ENCODE measurements around the gene GRK1. TPM values are rescaled to one million over a fixed set of nuclear protein-coding genes. Genes with fewer than 3 reads are reported as not detected.
"Not testable (repeated sequence)": the region's sequence is repeated elsewhere in the genome, so short reads cannot be mapped to it uniquely, and the experiment has no call there.

GRK1 gene
- total and polyA plus RNA-seq, 2 donors, result 0.03 to 0.05 TPM

- no peak overlapping the region for H3K27ac ChIP-seq (ENCODE audit: low read depth)
- 81% methylated on average over 21 of the region's 21 CpGs for WGBS
- H3K4me3 ChIP-seq (ENCODE audit: low read depth, low read length), result no peak overlapping the region
- no peak for DNase-seq (ENCODE audit: extremely low spot score)
- H3K36me3 ChIP-seq (ENCODE audit: insufficient read depth), result no peaks in the 10 kb centered on the region
- H3K4me1 ChIP-seq (ENCODE audit: insufficient read depth), result no peaks in the 10 kb centered on the region
Measured at GRCh38 chr13:113669755-113670341, 2.8 kb downstream of the GRK1 start.

- H3K4me1 ChIP-seq (ENCODE audit: insufficient read depth), result no peaks in the 10 kb centered on the region
- no peak overlapping the region for H3K4me3 ChIP-seq (ENCODE audit: low read depth, low read length)
- no peaks in the 10 kb centered on the region for H3K36me3 ChIP-seq (ENCODE audit: insufficient read depth)
- H3K27ac ChIP-seq (ENCODE audit: low read depth), result no peak overlapping the region
- no peak for DNase-seq (ENCODE audit: extremely low spot score)
- 93% methylated on average over 19 of the region's 19 CpGs for WGBS
Measured at GRCh38 chr13:113670541-113670940, 3.5 kb downstream of the GRK1 start.

- WGBS, result 90% methylated on average over 54 of the region's 54 CpGs
- H3K27ac ChIP-seq (ENCODE audit: low read depth), result no peak overlapping the region
- no peaks in the 10 kb centered on the region for H3K4me1 ChIP-seq (ENCODE audit: insufficient read depth)
- DNase-seq (ENCODE audit: extremely low spot score), result no peak
- no peaks in the 10 kb centered on the region for H3K36me3 ChIP-seq (ENCODE audit: insufficient read depth)
- H3K4me3 ChIP-seq (ENCODE audit: low read depth, low read length), result no peak overlapping the region
Measured at GRCh38 chr13:113671066-113672001, 4.3 kb downstream of the GRK1 start.

GRCh38 chr13:113672002-113672651, 5.1 kb downstream of the GRK1 start:
- no peak for DNase-seq (ENCODE audit: extremely low spot score)
- 86% methylated on average over 18 of the region's 18 CpGs for WGBS
- Histone ChIP-seq H3K4me1 (ENCODE audit: insufficient read depth) (no peaks in the 10 kb centered on the region), H3K4me3 (ENCODE audit: low read depth, low read length) (no peak overlapping the region), H3K27ac (ENCODE audit: low read depth) (no peak overlapping the region), H3K36me3 (ENCODE audit: insufficient read depth) (no peaks in the 10 kb centered on the region)

DNA sequence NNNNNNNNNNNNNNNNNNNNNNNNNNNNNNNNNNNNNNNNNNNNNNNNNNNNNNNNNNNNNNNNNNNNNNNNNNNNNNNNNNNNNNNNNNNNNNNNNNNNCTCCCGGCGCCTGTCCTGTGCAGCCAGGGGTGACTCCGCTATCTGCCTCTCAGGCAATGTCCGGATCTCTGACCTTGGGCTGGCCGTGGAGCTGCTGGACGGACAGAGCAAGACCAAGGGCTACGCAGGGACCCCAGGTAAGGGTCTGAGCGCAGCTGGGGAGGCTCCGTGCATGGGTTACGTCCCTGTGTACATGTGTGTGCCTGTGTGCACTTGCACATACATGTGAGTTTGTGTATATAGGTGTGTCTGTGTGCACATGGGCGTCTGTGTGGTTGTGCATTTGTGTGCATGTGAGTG, 55.9 kb downstream of the GRK1 start:
- H3K4me1 ChIP-seq (ENCODE audit: insufficient read depth), result no peaks in the 10 kb centered on the region
- H3K4me3 ChIP-seq (ENCODE audit: low read depth, low read length), result no peak overlapping the region
- H3K27ac ChIP-seq (ENCODE audit: low read depth), result no peak overlapping the region
- H3K36me3 ChIP-seq (ENCODE audit: insufficient read depth), result no peaks in the 10 kb centered on the region
- DNase-seq (ENCODE audit: extremely low spot score), result no peak
- WGBS, result 60% methylated on average over 9 of the region's 11 CpGs

GRCh38 chr13:113723410-113724015, 56.5 kb downstream of the GRK1 start:
- H3K36me3 ChIP-seq (ENCODE audit: insufficient read depth), result no peaks in the 10 kb centered on the region
- no peak overlapping the region for H3K4me3 ChIP-seq (ENCODE audit: low read depth, low read length)
- WGBS, result 75% methylated on average over 13 of the region's 13 CpGs
- H3K4me1 ChIP-seq (ENCODE audit: insufficient read depth), result no peaks in the 10 kb centered on the region
- H3K27ac ChIP-seq (ENCODE audit: low read depth), result no peak overlapping the region
- no peak for DNase-seq (ENCODE audit: extremely low spot score)

DNA sequence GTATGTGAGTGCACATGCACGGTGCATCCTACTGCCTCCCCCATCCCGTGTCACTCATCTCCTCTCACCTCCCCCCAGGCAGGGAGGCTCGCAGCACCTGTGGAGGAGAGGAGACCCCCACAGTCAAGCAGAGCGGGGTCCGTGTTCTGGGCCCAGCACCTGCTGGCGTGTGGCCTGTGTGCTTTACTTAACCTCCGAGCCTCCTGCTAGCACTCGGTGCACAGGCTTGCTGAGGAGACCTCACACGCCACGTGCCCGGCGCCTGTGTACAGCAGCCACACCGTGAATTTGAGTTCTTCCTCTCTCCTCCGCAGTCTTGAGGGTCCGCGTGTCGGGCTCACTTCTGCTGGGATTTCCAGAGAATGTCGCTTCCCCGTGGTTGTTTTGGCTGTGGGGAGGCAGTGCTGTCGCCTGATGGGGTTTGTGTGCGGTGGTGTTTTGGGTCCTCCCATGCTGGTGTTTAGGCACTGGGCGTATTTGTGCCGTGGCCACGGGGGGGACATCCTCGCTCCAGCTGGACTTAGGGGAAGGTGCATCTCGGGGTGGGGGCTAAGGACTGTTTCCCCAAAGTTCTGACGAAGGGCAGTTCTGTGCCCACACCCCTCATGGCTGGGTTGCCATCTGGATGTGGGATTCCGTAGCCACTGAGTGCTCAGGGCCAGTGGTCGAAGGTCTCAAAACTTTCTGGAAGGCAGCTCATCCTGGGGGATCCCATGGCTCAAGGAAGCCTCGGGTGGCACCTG, 57.2 kb downstream of the GRK1 start:
- DNase-seq (ENCODE audit: extremely low spot score), result no peak
- 75% methylated on average over 30 of the region's 30 CpGs for WGBS
- Histone ChIP-seq H3K4me1 (ENCODE audit: insufficient read depth) (no peaks in the 10 kb centered on the region), H3K27ac (ENCODE audit: low read depth) (no peak overlapping the region), H3K36me3 (ENCODE audit: insufficient read depth) (no peaks in the 10 kb centered on the region), H3K4me3 (ENCODE audit: low read depth, low read length) (no peak overlapping the region)

DNA sequence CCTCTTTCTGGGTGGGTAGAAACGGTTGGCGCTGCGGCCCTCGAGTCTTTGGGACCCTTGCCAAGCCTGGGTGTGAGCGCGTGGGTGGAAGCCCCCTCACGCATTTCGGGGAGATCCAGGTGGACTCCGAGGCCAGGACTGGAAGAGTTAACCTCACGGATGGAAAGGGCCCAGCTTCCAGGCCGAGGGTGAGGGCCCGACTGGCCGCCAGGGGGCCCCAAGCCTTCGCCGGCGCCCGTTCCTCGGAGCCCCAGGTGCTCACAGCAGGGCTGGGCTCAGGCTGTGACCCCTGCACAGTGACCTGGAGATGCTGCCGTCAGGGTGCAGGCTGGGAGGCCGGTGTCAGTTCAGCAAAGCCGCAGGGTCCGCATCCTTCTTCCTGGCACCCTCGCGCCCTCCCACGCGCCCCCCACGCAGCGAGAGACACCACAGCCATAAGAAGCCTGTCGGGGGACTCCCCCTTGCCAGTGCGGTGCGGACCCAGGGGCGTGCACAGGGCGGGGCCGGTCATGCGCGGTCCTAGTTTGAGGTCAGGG, 57.8 kb downstream of the GRK1 start:
- DNase-seq (ENCODE audit: extremely low spot score), result peak; percentile 41
- peak overlapping the region; percentile 3 for H3K27ac ChIP-seq (ENCODE audit: low read depth)
- WGBS, result 3% methylated on average over 36 of the region's 36 CpGs

DNA sequence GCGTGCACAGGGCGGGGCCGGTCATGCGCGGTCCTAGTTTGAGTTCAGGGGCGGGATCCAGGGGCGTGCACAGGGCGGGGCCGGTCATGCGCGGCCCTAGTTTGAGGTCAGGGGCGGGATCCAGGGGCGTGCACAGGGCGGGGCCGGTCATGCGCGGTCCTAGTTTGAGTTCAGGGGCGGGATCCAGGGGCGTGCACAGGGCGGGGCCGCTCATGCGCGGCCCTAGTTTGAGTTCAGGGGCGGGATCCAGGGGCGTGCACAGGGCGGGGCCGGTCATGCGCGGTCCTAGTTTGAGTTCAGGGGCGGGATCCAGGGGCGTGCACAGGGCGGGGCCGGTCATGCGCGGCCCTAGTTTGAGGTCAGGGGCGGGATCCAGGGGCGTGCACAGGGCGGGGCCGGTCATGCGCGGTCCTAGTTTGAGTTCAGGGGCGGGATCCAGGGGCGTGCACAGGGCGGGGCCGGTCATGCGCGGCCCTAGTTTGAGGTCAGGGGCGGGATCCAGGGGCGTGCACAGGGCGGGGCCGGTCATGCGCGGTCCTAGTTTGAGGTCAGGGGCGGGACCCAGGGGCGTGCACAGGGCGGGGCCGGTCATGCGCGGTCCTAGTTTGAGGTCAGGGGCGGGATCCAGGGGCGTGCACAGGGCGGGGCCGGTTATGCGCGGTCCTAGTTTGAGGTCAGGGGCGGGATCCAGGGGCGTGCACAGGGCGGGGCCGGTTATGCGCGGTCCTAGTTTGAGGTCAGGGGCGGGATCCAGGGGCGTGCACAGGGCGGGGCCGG, 58.5 kb downstream of the GRK1 start:
- not testable (repeated sequence) for DNase-seq (ENCODE audit: extremely low spot score); H3K4me3 ChIP-seq (ENCODE audit: low read depth, low read length); H3K36me3 ChIP-seq (ENCODE audit: insufficient read depth); H3K4me1 ChIP-seq (ENCODE audit: insufficient read depth); H3K27ac ChIP-seq (ENCODE audit: low read depth)
- 1% methylated on average over 22 of the region's 75 CpGs for WGBS

More for the DNA sequence above, 57.8 kb downstream of the GRK1 start:
- no peaks in the 10 kb centered on the region for H3K36me3 ChIP-seq (ENCODE audit: insufficient read depth)
- H3K4me1 ChIP-seq (ENCODE audit: insufficient read depth), result no peaks in the 10 kb centered on the region
- H3K4me3 ChIP-seq (ENCODE audit: low read depth, low read length), result peak overlapping the region; percentile 25

- not testable (repeated sequence) for DNase-seq (ENCODE audit: extremely low spot score)
Measured at GRCh38 chr13:113726106-113726821, 59.2 kb downstream of the GRK1 start.

GRCh38 chr13:113726961-113727411, 60.0 kb downstream of the GRK1 start:
- H3K27ac ChIP-seq (ENCODE audit: low read depth), result no peak overlapping the region
- H3K4me1 ChIP-seq (ENCODE audit: insufficient read depth), result no peaks in the 10 kb centered on the region
- no peak for DNase-seq (ENCODE audit: extremely low spot score)
- H3K36me3 ChIP-seq (ENCODE audit: insufficient read depth), result no peaks in the 10 kb centered on the region
- no peak overlapping the region for H3K4me3 ChIP-seq (ENCODE audit: low read depth, low read length)
- WGBS, result 83% methylated on average over 10 of the region's 10 CpGs

More at GRCh38 chr13:113726106-113726821, 59.2 kb downstream of the GRK1 start:
- H3K36me3 ChIP-seq (ENCODE audit: insufficient read depth); H3K4me3 ChIP-seq (ENCODE audit: low read depth, low read length); H3K4me1 ChIP-seq (ENCODE audit: insufficient read depth): not testable (repeated sequence)
- 37% methylated on average over 27 of the region's 54 CpGs for WGBS
- peak overlapping the region; percentile 15 for H3K27ac ChIP-seq (ENCODE audit: low read depth)

All from urinary bladder (tissue), 4 donors.